Nephron progenitor cell (in vitro differentiated cells): Measurements from ENCODE around the gene CSNK1A1L.
"Not testable (repeated sequence)": the region's sequence is repeated elsewhere in the genome, so short reads cannot be mapped to it uniquely, and the experiment has no call there.

Source experiments
- DNase-seq: peaks from one replicate; pipeline ENCODE4 v3.0.0; 2021
- H3K27ac Mint-ChIP-seq: 2 replicates; pipeline ENCODE4 v1.8.0; 2021; ENCODE audit warnings: mild to moderate bottlenecking, moderate library complexity, mixed read lengths
- H3K27me3 Mint-ChIP-seq: 2 replicates; pipeline ENCODE4 v1.8.0; 2021; ENCODE audit warnings: mild to moderate bottlenecking, low read depth, mixed read lengths; ENCODE audit not compliant: poor library complexity
- H3K36me3 Mint-ChIP-seq: 2 replicates; pipeline ENCODE4 v1.8.0; 2021; ENCODE audit warnings: low read depth, mixed read lengths
- H3K4me1 Mint-ChIP-seq: 2 replicates; pipeline ENCODE4 v1.8.0; 2021; ENCODE audit warnings: mixed read lengths
- H3K4me3 Mint-ChIP-seq: 2 replicates; pipeline ENCODE4 v1.8.0; 2021; ENCODE audit warnings: mild to moderate bottlenecking, moderate library complexity, mixed read lengths
- H3K9me3 Mint-ChIP-seq: 2 replicates; pipeline ENCODE4 v1.8.0; 2021; ENCODE audit warnings: mild to moderate bottlenecking, moderate library complexity, mixed read lengths
- CTCF ChIP-seq: fragments of 200-600 bp; sonication (generic); IDR thresholded peaks from 2 replicates; pipeline ENCODE4 v1.5.0; 2021; ENCODE audit warnings: antibody characterized with exemption

The CSNK1A1L gene

GRCh38 chr13:37058910-37059847 is 46.3 kb downstream of the CSNK1A1L start, which contains the start of gene SUPT20H:
SUPT20H (minus strand) TSS chr13:37059688; CDS start chr13:37051490, 8,198 bp downstream.
- Mint-ChIP-seq H3K4me1 (peaks cover 19% of the 10 kb centered on the region), H3K27me3 (peaks cover 3% of the 10 kb centered on the region), H3K9me3 (peaks cover 34% of the 10 kb centered on the region), H3K36me3 (peaks cover 41% of the 10 kb centered on the region), H3K27ac (peak within 1 kb of the TSS; percentile 98), H3K4me3 (peak within 1 kb of the TSS; percentile 98)
- no peak for TF ChIP-seq CTCF
- peak; percentile 97 for DNase-seq

GRCh38 chr13:37056228-37056627 is 49.2 kb downstream of the CSNK1A1L start:
- not testable (repeated sequence) for H3K4me3 Mint-ChIP-seq, DNase-seq, H3K27ac Mint-ChIP-seq, H3K27me3 Mint-ChIP-seq
- peaks cover 70% of the 10 kb centered on the region for H3K36me3 Mint-ChIP-seq
- H3K9me3 Mint-ChIP-seq: peaks cover 49% of the 10 kb centered on the region
- peaks cover 19% of the 10 kb centered on the region for H3K4me1 Mint-ChIP-seq
